ENCODE results near the gene WDR88. TPM values are rescaled to one million over a fixed set of nuclear protein-coding genes. Genes with fewer than 3 reads are reported as not detected.
"Not testable (repeated sequence)": the region's sequence is repeated elsewhere in the genome, so short reads cannot be mapped to it uniquely, and the experiment has no call there.

The WDR88 gene
- total and polyA plus RNA-seq, 4 donors: 0.08 TPM; not detected in 2

DNA sequence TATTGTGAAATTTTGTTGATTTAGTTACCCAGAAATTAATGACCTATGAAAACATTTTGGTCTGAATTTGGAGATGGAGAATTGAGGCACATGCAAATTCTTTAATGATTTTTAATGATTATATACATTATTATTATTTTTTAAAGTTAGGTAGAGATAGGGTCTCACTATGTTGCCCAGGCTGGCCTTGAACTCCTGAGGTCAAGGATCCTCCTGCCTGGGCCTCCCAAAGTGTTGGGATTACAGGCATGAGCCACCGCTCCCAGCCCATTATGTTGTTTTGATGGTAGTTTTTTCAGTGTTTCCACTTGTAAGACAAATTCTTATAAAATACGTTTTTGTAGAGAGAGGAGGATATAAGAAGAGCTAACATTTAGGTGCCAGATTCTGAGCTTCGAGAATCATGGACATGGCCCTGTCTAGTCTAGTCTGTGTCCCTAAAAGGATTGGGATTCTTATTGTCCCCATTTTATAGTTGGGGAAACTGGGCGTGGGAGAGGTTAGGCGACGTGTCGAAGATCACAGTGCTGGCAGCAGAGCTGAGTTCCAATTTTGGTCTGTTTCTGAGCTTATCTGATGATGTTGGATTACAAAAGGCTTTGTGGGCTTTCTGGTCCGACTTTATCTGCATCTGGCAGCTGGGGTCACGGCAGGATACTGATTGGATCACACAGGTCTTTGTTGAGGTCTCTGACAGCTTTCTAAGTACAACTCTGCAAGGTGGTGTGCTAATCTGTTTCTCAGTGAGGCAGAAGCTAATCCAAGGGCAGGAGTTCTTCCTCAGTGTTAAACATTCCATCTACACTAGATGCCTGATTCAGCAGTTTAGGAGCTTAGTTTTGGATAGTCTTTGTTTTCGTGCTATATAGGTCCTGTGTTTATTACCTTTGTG is 7.5 kb upstream of the WDR88 start:
- no peaks in the 10 kb centered on the region for H3K4me1 ChIP-seq (ENCODE audit: control insufficient read depth in 4 of 4, insufficient read depth in 4 of 4, low read length in 3 of 4)
- no peak overlapping the region for H3K27ac ChIP-seq (ENCODE audit: low read depth in 1 of 2, low read length in 2 of 2)
- H3K36me3 ChIP-seq (ENCODE audit: control insufficient read depth in 4 of 4, insufficient read depth in 3 of 4, low read depth in 1 of 4, low read length in 3 of 4): peaks cover 5 to 16% (median 8%) of the 10 kb centered on the region in 4 donors
- WGBS: 84% methylated on average over 10 of the region's 10 CpGs
- H3K9ac ChIP-seq (ENCODE audit: low read depth in 1 of 2, low read length in 2 of 2): no peak overlapping the region
- no peaks in the 10 kb centered on the region for H3K27me3 ChIP-seq (ENCODE audit: control insufficient read depth in 4 of 4, insufficient read depth in 4 of 4, low read length in 3 of 4)
- H3K9me3 ChIP-seq (ENCODE audit: control insufficient read depth in 4 of 4, low read length in 3 of 4): no peaks in the 10 kb centered on the region
- DNase-seq (ENCODE audit: low spot score): no peak
- TF ChIP-seq, protein P1, sequence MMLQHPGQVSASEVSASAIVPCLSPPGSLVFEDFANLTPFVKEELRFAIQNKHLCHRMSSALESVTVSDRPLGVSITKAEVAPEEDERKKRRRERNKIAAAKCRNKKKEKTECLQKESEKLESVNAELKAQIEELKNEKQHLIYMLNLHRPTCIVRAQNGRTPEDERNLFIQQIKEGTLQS (IDR thresholded peaks at IDR 0.05): no peak
- TF ChIP-seq TAF1 (conservative IDR thresholded peaks at IDR 0.05) (no peak), HNF4A (conservative IDR thresholded peaks at IDR 0.05) (no peak), RAD21 (IDR thresholded peaks at IDR 0.05) (no peak), YY1 (IDR thresholded peaks at IDR 0.05) (no peak), GABPA (IDR thresholded peaks at IDR 0.05 in 1 of 2, conservative IDR thresholded peaks at IDR 0.05 in 1 of 2) (no peak), SP1 (IDR thresholded peaks at IDR 0.05) (no peak), RXRA (IDR thresholded peaks at IDR 0.05) (no peak)
- H3K4me3 ChIP-seq (ENCODE audit: low read depth in 1 of 3, low read length in 3 of 3): no peak overlapping the region

DNA sequence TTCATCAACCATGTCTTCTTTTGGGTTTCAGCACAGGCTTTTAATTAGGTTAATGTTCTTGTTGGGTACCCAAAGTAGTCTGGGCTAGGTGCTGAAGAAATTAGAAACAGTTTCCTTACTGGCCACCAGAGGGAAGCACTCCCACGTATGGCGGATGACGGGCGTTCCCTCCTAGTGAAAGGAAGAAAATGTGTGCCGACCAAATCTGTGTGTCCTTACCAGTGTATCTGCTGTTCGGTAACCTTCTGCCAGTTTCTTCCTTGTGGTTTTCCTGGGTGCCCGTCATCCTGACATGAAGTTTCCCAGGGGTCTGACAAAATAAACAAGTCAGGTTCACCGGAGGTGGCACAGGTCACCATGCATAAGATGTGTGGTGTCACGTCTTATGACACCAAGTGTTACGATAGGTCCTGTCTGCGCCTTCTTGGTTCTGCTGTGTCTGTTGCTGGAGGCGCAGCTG is 6.0 kb upstream of the WDR88 start:
- TF ChIP-seq RAD21 (IDR thresholded peaks at IDR 0.05) (peak; percentile 81 to 88), SP1 (IDR thresholded peaks at IDR 0.05) (no peak), GABPA (IDR thresholded peaks at IDR 0.05 in 1 of 2, conservative IDR thresholded peaks at IDR 0.05 in 1 of 2) (no peak)
- TF ChIP-seq, protein P2, sequence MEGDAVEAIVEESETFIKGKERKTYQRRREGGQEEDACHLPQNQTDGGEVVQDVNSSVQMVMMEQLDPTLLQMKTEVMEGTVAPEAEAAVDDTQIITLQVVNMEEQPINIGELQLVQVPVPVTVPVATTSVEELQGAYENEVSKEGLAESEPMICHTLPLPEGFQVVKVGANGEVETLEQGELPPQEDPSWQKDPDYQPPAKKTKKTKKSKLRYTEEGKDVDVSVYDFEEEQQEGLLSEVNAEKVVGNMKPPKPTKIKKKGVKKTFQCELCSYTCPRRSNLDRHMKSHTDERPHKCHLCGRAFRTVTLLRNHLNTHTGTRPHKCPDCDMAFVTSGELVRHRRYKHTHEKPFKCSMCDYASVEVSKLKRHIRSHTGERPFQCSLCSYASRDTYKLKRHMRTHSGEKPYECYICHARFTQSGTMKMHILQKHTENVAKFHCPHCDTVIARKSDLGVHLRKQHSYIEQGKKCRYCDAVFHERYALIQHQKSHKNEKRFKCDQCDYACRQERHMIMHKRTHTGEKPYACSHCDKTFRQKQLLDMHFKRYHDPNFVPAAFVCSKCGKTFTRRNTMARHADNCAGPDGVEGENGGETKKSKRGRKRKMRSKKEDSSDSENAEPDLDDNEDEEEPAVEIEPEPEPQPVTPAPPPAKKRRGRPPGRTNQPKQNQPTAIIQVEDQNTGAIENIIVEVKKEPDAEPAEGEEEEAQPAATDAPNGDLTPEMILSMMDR (IDR thresholded peaks at IDR 0.05; ENCODE audit: low read depth, low read length, missing input control): peak; percentile 80
- DNase-seq (ENCODE audit: low spot score): peak; percentile 51
- H3K27me3 ChIP-seq (ENCODE audit: control insufficient read depth in 4 of 4, insufficient read depth in 4 of 4, low read length in 3 of 4): no peaks in the 10 kb centered on the region
- no peaks in the 10 kb centered on the region for H3K4me1 ChIP-seq (ENCODE audit: control insufficient read depth in 4 of 4, insufficient read depth in 4 of 4, low read length in 3 of 4)
- H3K9me3 ChIP-seq (ENCODE audit: control insufficient read depth in 4 of 4, low read length in 3 of 4): no peaks in the 10 kb centered on the region
- H3K27ac ChIP-seq (ENCODE audit: low read depth in 1 of 2, low read length in 2 of 2): no peak overlapping the region
- WGBS: 37% methylated on average over 12 of the region's 12 CpGs
- no peak overlapping the region for H3K4me3 ChIP-seq (ENCODE audit: low read depth in 1 of 3, low read length in 3 of 3)
- H3K9ac ChIP-seq (ENCODE audit: low read depth in 1 of 2, low read length in 2 of 2): no peak overlapping the region
- H3K36me3 ChIP-seq (ENCODE audit: control insufficient read depth in 4 of 4, insufficient read depth in 3 of 4, low read depth in 1 of 4, low read length in 3 of 4): peaks cover 6 to 26% (median 14%) of the 10 kb centered on the region in 4 donors

DNA sequence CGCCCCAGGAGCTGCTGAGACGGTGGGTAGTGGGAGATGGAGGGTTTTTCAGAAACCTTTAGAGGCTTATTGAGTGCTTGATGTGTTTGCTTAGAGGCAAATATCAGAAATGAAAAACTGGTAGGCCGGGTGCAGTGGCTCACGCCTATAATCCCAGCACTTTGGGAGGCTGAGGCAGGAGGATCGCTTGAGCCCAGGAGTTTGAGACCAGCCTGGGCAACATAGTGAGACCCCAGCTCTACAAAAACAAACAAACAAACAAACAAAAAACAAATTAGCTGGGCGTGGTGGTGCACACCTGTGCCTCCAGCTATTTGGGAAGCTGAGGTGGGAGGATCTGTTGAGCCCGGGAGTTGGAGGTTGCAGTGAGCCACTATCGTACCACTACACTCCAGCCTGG is 5.2 kb upstream of the WDR88 start:
- DNase-seq (ENCODE audit: low spot score); H3K9ac ChIP-seq (ENCODE audit: low read depth in 1 of 2, low read length in 2 of 2); H3K4me1 ChIP-seq (ENCODE audit: control insufficient read depth in 4 of 4, insufficient read depth in 4 of 4, low read length in 3 of 4); H3K9me3 ChIP-seq (ENCODE audit: control insufficient read depth in 4 of 4, low read length in 3 of 4); H3K27me3 ChIP-seq (ENCODE audit: control insufficient read depth in 4 of 4, insufficient read depth in 4 of 4, low read length in 3 of 4); H3K4me3 ChIP-seq (ENCODE audit: low read depth in 1 of 3, low read length in 3 of 3); H3K27ac ChIP-seq (ENCODE audit: low read depth in 1 of 2, low read length in 2 of 2): not testable (repeated sequence)
- peaks cover 6 to 26% (median 14%) of the 10 kb centered on the region in 4 donors for H3K36me3 ChIP-seq (ENCODE audit: control insufficient read depth in 4 of 4, insufficient read depth in 3 of 4, low read depth in 1 of 4, low read length in 3 of 4)
- WGBS: 97% methylated on average over 8 of the region's 8 CpGs

DNA sequence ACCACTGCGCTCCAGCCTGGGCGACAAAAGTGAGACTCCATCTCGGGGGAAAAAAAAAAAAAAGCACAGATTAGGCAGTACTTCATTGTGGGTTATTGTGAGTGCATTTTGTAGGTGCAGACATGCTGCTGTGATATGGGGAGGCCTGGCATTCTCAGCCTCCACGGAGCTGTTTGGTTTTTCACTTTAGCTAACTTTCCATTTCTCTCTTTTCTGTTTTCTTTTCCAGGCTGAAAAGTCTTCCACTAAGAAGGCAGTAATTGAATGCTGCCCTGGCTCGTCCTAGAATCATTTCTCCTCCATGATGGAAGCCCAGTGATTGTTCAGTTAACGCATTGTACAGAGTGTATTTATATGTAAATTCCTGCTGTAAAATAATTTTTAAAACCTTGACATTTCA is 2.0 kb upstream of the WDR88 start:
- DNase-seq (ENCODE audit: low spot score): no peak
- H3K36me3 ChIP-seq (ENCODE audit: control insufficient read depth in 4 of 4, insufficient read depth in 3 of 4, low read depth in 1 of 4, low read length in 3 of 4): peaks cover 4 to 21% (median 13%) of the 10 kb centered on the region in 4 donors
- H3K9me3 ChIP-seq (ENCODE audit: control insufficient read depth in 4 of 4, low read length in 3 of 4): no peaks in the 10 kb centered on the region
- no peak overlapping the region for H3K27ac ChIP-seq (ENCODE audit: low read depth in 1 of 2, low read length in 2 of 2)
- H3K27me3 ChIP-seq (ENCODE audit: control insufficient read depth in 4 of 4, insufficient read depth in 4 of 4, low read length in 3 of 4): no peaks in the 10 kb centered on the region
- H3K9ac ChIP-seq (ENCODE audit: low read depth in 1 of 2, low read length in 2 of 2): no peak overlapping the region
- H3K4me1 ChIP-seq (ENCODE audit: control insufficient read depth in 4 of 4, insufficient read depth in 4 of 4, low read length in 3 of 4): peaks cover 0 to 5% (median 0%) of the 10 kb centered on the region in 4 donors
- 95% methylated on average over 6 of the region's 6 CpGs for WGBS
- H3K4me3 ChIP-seq (ENCODE audit: low read depth in 1 of 3, low read length in 3 of 3): no peak overlapping the region
- TF ChIP-seq HNF4G (IDR thresholded peaks at IDR 0.05) (no peak), SP1 (IDR thresholded peaks at IDR 0.05) (no peak), RXRA (IDR thresholded peaks at IDR 0.05) (no peak), FOXA2 (IDR thresholded peaks at IDR 0.05) (no peak), TAF1 (conservative IDR thresholded peaks at IDR 0.05) (no peak), EGR1 (IDR thresholded peaks at IDR 0.05; ENCODE audit: low read depth in 2 of 2) (no peak), JUND (IDR thresholded peaks at IDR 0.05) (no peak), RAD21 (IDR thresholded peaks at IDR 0.05) (no peak)
- TF ChIP-seq, protein P3, sequence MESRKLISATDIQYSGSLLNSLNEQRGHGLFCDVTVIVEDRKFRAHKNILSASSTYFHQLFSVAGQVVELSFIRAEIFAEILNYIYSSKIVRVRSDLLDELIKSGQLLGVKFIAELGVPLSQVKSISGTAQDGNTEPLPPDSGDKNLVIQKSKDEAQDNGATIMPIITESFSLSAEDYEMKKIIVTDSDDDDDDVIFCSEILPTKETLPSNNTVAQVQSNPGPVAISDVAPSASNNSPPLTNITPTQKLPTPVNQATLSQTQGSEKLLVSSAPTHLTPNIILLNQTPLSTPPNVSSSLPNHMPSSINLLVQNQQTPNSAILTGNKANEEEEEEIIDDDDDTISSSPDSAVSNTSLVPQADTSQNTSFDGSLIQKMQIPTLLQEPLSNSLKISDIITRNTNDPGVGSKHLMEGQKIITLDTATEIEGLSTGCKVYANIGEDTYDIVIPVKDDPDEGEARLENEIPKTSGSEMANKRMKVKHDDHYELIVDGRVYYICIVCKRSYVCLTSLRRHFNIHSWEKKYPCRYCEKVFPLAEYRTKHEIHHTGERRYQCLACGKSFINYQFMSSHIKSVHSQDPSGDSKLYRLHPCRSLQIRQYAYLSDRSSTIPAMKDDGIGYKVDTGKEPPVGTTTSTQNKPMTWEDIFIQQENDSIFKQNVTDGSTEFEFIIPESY (IDR thresholded peaks at IDR 0.05): no peak
- TF ChIP-seq, protein P4, sequence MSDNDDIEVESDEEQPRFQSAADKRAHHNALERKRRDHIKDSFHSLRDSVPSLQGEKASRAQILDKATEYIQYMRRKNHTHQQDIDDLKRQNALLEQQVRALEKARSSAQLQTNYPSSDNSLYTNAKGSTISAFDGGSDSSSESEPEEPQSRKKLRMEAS (IDR thresholded peaks at IDR 0.05): no peak
- TF ChIP-seq, protein P1 (IDR thresholded peaks at IDR 0.05): no peak
